Liver (tissue), 2 donors: ENCODE data around the gene PIPOX.

Source experiments
- CTCF ChIP-seq: fragments of 150-350 bp; IDR thresholded peaks from 2 replicates; pipeline ENCODE4 v1.5.1; 2017; ENCODE audit warnings: improper control_type of control experiment, low read depth, low read length; ENCODE audit not compliant: missing input control
- YY1 ChIP-seq: IDR thresholded peaks from 2 replicates; pipeline ENCODE4 v1.6.1; 2016; ENCODE audit warnings: antibody characterized with exemption, mild to moderate bottlenecking
- donor health status: healthy.

DNA sequence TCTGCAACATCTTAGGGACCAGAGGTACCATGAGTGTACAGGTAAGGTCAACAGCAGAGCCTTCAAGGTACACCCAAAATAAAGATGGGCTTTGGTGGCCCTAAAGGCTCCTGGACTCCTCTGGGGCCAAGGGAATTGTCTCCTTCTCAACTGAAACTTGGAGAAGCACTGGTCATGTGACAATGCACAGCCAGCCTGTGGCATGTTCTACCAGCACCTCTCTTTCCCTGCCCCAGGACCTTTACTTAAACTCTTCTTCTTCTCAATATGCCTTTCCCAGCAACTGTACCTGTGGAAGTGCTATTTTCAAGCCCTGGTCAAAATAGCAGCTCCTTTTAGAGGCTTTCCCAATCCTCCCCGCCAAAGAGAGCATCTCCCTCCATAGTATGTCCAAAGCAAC lies 28.4 kb downstream of the PIPOX start:
- no peak for TF ChIP-seq YY1
- no peak for TF ChIP-seq CTCF
